H9 (cell line): ENCODE measurements around the gene PRKCB. TPM values are rescaled to one million over a fixed set of nuclear protein-coding genes. Genes with fewer than 3 reads are reported as not detected.

Source experiments
- DNase-seq: peaks from one replicate; pipeline ENCODE4 v3.0.0-alpha.2; 2017
- H2AFZ ChIP-seq: one replicate; pipeline ENCODE4 v1.6.1; 2013; ENCODE audit warnings: mild to moderate bottlenecking, low read length, control low read depth, moderate library complexity
- H2AK5ac ChIP-seq: 2 replicates; pipeline ENCODE4 v1.6.1; 2013; ENCODE audit warnings: low read length, control low read depth, mixed read lengths; ENCODE audit not compliant: insufficient read length
- H2BK120ac ChIP-seq: one replicate; pipeline ENCODE4 v1.6.1; 2013; ENCODE audit warnings: low read depth, mild to moderate bottlenecking, low read length, control low read depth, inconsistent platforms; ENCODE audit not compliant: poor library complexity, severe bottlenecking
- H2BK12ac ChIP-seq: 2 replicates; pipeline ENCODE4 v1.6.1; 2013; ENCODE audit warnings: low read length, control low read depth, mixed read lengths, low read depth; ENCODE audit not compliant: insufficient read length
- H2BK15ac ChIP-seq: 2 replicates; pipeline ENCODE4 v1.6.1; 2013; ENCODE audit warnings: low read depth, low read length, control low read depth
- H2BK20ac ChIP-seq: one replicate; pipeline ENCODE4 v1.6.1; 2013; ENCODE audit warnings: low read depth, mild to moderate bottlenecking, low read length, control low read depth, inconsistent platforms; ENCODE audit not compliant: poor library complexity, severe bottlenecking
- H2BK5ac ChIP-seq: 2 replicates; pipeline ENCODE4 v1.6.1; 2013; ENCODE audit warnings: low read length, control low read depth, mixed read lengths; ENCODE audit not compliant: insufficient read length
- H3K14ac ChIP-seq: 2 replicates; pipeline ENCODE4 v1.6.1; 2013; ENCODE audit warnings: low read length, control low read depth; ENCODE audit not compliant: insufficient read depth
- H3K18ac ChIP-seq: 2 replicates; pipeline ENCODE4 v1.6.1; 2013; ENCODE audit warnings: low read depth, mild to moderate bottlenecking, mixed read lengths, low read length, control low read depth; ENCODE audit not compliant: insufficient read length
- H3K23ac ChIP-seq: 2 replicates; pipeline ENCODE4 v1.6.1; 2013; ENCODE audit warnings: low read length, control low read depth, mixed read lengths, low read depth; ENCODE audit not compliant: insufficient read length
- H3K23me2 ChIP-seq: 2 replicates; pipeline ENCODE4 v1.6.1; 2013; ENCODE audit warnings: low read depth, mild to moderate bottlenecking, mixed read lengths, low read length, control low read depth; ENCODE audit not compliant: insufficient read length, poor library complexity, severe bottlenecking
- H3K27ac ChIP-seq: 2 replicates; pipeline ENCODE4 v1.5.1; 2013; ENCODE audit warnings: low read length, control low read depth, mixed read lengths, low read depth; ENCODE audit not compliant: insufficient read length
- H3K27me3 ChIP-seq: 2 replicates; pipeline ENCODE4 v1.6.1; 2013; ENCODE audit warnings: low read length, control low read depth, inconsistent platforms; ENCODE audit not compliant: insufficient read depth
- H3K4ac ChIP-seq: 2 replicates; pipeline ENCODE4 v1.6.1; 2013; ENCODE audit warnings: low read depth, mild to moderate bottlenecking, control low read depth, inconsistent platforms, low read length, moderate library complexity
- H3K4me1 ChIP-seq: 2 replicates; pipeline ENCODE4 v1.6.1; 2013; ENCODE audit warnings: low read length, control low read depth, inconsistent platforms; ENCODE audit not compliant: insufficient read depth
- H3K4me2 ChIP-seq: 2 replicates; pipeline ENCODE4 v1.6.1; 2013; ENCODE audit warnings: low read length, control low read depth, mixed read lengths; ENCODE audit not compliant: insufficient read length, insufficient read depth
- H3K56ac ChIP-seq: 2 replicates; pipeline ENCODE4 v1.6.1; 2013; ENCODE audit warnings: low read depth, mild to moderate bottlenecking, mixed read lengths, low read length, control low read depth; ENCODE audit not compliant: insufficient read length
- H3K79me1 ChIP-seq: 2 replicates; pipeline ENCODE4 v1.6.1; 2013; ENCODE audit warnings: low read depth, mild to moderate bottlenecking, moderate library complexity, low read length, control low read depth, inconsistent platforms; ENCODE audit not compliant: insufficient read depth, poor library complexity, severe bottlenecking
- H3K79me2 ChIP-seq: 2 replicates; pipeline ENCODE4 v1.6.1; 2013; ENCODE audit warnings: low read length, control low read depth, inconsistent platforms; ENCODE audit not compliant: insufficient read depth
- H3K9ac ChIP-seq: 2 replicates; pipeline ENCODE4 v1.6.1; 2013; ENCODE audit warnings: low read length, control low read depth, mixed read lengths; ENCODE audit not compliant: insufficient read length; ENCODE audit errors: extremely low read depth
- H3K9me3 ChIP-seq: one replicate; pipeline ENCODE4 v1.6.1; 2013; ENCODE audit warnings: low read depth, low read length, inconsistent platforms; ENCODE audit not compliant: control insufficient read depth
- H3T11ph ChIP-seq: one replicate; pipeline ENCODE4 v1.6.1; 2013; ENCODE audit warnings: mild to moderate bottlenecking, low read length, control low read depth, inconsistent platforms
- H4K20me1 ChIP-seq: one replicate; pipeline ENCODE4 v1.6.1; 2013; ENCODE audit not compliant: control insufficient read depth, insufficient read length, insufficient read depth
- H4K5ac ChIP-seq: 2 replicates; pipeline ENCODE4 v1.6.1; 2013; ENCODE audit warnings: low read depth, mild to moderate bottlenecking, mixed read lengths, low read length, control low read depth; ENCODE audit not compliant: insufficient read length
- H4K8ac ChIP-seq: replicated peaks from 2 replicates; pipeline ENCODE4 v1.6.1; 2013; ENCODE audit warnings: low read length, control low read depth, mixed read lengths, low read depth; ENCODE audit not compliant: insufficient read length
- H4K91ac ChIP-seq: 2 replicates; pipeline ENCODE4 v1.6.1; 2013; ENCODE audit warnings: low read depth, mild to moderate bottlenecking, moderate library complexity, mixed read lengths, low read length, control low read depth; ENCODE audit not compliant: insufficient read length
- H3K27ac Mint-ChIP-seq, 3 experiments: 2 replicates in 2 of 3; 3 replicates in 1 of 3; pipeline ENCODE4 v1.8.0; 2020 to 2021; ENCODE audit warnings: mixed read lengths in 3 of 3, mild to moderate bottlenecking in 1 of 3, moderate library complexity in 1 of 3
- H3K27me3 Mint-ChIP-seq: 2 replicates; pipeline ENCODE4 v1.8.0; 2021; ENCODE audit warnings: low read depth, mild to moderate bottlenecking, moderate library complexity, mixed read lengths
- H3K36me3 Mint-ChIP-seq, 3 experiments: 2 replicates in 2 of 3; 3 replicates in 1 of 3; pipeline ENCODE4 v1.8.0; 2020 to 2021; ENCODE audit warnings: low read depth in 3 of 3, mixed read lengths in 3 of 3; ENCODE audit not compliant: insufficient read depth in 1 of 3
- H3K4me1 Mint-ChIP-seq, 2 experiments: 2 replicates each; pipeline ENCODE4 v1.8.0; 2020; ENCODE audit warnings: mixed read lengths in 2 of 2
- H3K4me3 Mint-ChIP-seq, 2 experiments: 2 replicates in 1 of 2; 3 replicates in 1 of 2; pipeline ENCODE4 v1.8.0; 2020 to 2021; ENCODE audit warnings: mild to moderate bottlenecking in 2 of 2, mixed read lengths in 2 of 2, moderate library complexity in 1 of 2
- H3K9me3 Mint-ChIP-seq, 2 experiments: 2 replicates in 1 of 2; 3 replicates in 1 of 2; pipeline ENCODE4 v1.8.0; 2020; ENCODE audit warnings: mild to moderate bottlenecking in 2 of 2, mixed read lengths in 2 of 2, moderate library complexity in 1 of 2
- WGBS: extraction: QIAGEN DNeasy Blood & Tissue Kit; methylation state at CpG from one replicate; pipeline ENCODE4 v1.1.7; 2013; ENCODE audit warnings: missing lambda C conversion rate, low lambda C conversion rate, mixed read lengths; ENCODE audit not compliant: insufficient read length; ENCODE audit errors: extremely low coverage; 5-methylcytosine and 5-hydroxymethylcytosine counted together
- total RNA-seq: library from RNA; stranded (reverse); gene quantifications from 2 replicates; pipeline ENCODE4 v1.2.1, GENCODE V29; 2021
- TF ChIP-seq, protein P1 (sequence below): fragments of 200-600 bp; sonication (generic); conservative IDR thresholded peaks from 3 replicates; pipeline ENCODE4 v1.8.0; 2021; ENCODE audit warnings: antibody characterized with exemption, mild to moderate bottlenecking

Gene PRKCB
- total RNA-seq, 1 experiment from 2014 or later: 7.0 TPM

GRCh38 chr16:24132797-24133155 is 297.0 kb downstream of the PRKCB start:
- Histone ChIP-seq H3K79me1 (no peaks in the 10 kb centered on the region), H4K91ac (no peak overlapping the region), H3K27me3 (no peaks in the 10 kb centered on the region), H3K23me2 (no peaks in the 10 kb centered on the region), H3K9me3 (no peaks in the 10 kb centered on the region), H3K4me2 (no peak overlapping the region), H2BK12ac (no peak overlapping the region), H3T11ph (no peak overlapping the region), H3K9ac (no peak overlapping the region), H3K4ac (no peak overlapping the region), H2BK5ac (no peak overlapping the region), H2BK15ac (no peak overlapping the region), H2AK5ac (no peak overlapping the region), H3K18ac (no peak overlapping the region), H3K27ac (no peak overlapping the region), H4K8ac (no peak overlapping the region), H2BK120ac (no peak overlapping the region), H2BK20ac (no peak overlapping the region), H3K79me2 (no peaks in the 10 kb centered on the region), H2AFZ (no peak overlapping the region), H3K56ac (no peak overlapping the region), H3K14ac (no peak overlapping the region), H3K23ac (no peak overlapping the region), H3K4me1 (peaks cover 19% of the 10 kb centered on the region), H4K20me1 (peaks cover 2% of the 10 kb centered on the region), H4K5ac (no peak overlapping the region)
- Mint-ChIP-seq H3K27ac (no peak overlapping the region), H3K4me1 (peaks cover 38 to 44% of the 10 kb centered on the region in 2 experiments), H3K4me3 (no peak overlapping the region), H3K27me3 (no peaks in the 10 kb centered on the region), H3K9me3 (no peaks in the 10 kb centered on the region), H3K36me3 (no peaks in the 10 kb centered on the region)
- no CpG with 5 or more reads among the region's 3 CpGs for WGBS
- TF ChIP-seq, protein P1, sequence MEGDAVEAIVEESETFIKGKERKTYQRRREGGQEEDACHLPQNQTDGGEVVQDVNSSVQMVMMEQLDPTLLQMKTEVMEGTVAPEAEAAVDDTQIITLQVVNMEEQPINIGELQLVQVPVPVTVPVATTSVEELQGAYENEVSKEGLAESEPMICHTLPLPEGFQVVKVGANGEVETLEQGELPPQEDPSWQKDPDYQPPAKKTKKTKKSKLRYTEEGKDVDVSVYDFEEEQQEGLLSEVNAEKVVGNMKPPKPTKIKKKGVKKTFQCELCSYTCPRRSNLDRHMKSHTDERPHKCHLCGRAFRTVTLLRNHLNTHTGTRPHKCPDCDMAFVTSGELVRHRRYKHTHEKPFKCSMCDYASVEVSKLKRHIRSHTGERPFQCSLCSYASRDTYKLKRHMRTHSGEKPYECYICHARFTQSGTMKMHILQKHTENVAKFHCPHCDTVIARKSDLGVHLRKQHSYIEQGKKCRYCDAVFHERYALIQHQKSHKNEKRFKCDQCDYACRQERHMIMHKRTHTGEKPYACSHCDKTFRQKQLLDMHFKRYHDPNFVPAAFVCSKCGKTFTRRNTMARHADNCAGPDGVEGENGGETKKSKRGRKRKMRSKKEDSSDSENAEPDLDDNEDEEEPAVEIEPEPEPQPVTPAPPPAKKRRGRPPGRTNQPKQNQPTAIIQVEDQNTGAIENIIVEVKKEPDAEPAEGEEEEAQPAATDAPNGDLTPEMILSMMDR: no peak
- no peak for DNase-seq
